Psoas muscle (tissue), 8 donors: Measurements from ENCODE around the gene PPRC1. TPM values are rescaled to one million over a fixed set of nuclear protein-coding genes. Genes with fewer than 3 reads are reported as not detected.

Experiments used
- ATAC-seq, 4 donors: fragments of 200-7000 bp; cut with Tn5 transposase; one replicate each; pipeline ENCODE4 v1.9.1; 2020; ENCODE audit warnings: moderate library complexity in 3 of 4, mild to moderate bottlenecking in 2 of 4
- DNase-seq, 2 donors: peaks; one replicate each; pipeline ENCODE4 v3.0.0-alpha.2; 2020
- H3K27ac ChIP-seq: fragments of 200-600 bp; one replicate; pipeline ENCODE4 v1.8.0; 2022
- H3K27me3 ChIP-seq, 3 donors: fragments of 200-600 bp in 1 of 3; one replicate each; pipeline versions ENCODE4 v1.6.1 to v1.8.0; 2013 to 2022; ENCODE audit warnings: low read length in 2 of 3, mild to moderate bottlenecking in 2 of 3, moderate library complexity in 1 of 3; ENCODE audit not compliant: insufficient read depth in 3 of 3
- H3K36me3 ChIP-seq, 2 donors: fragments of 200-600 bp in 1 of 2; one replicate each; pipeline versions ENCODE4 v1.6.1 to v1.8.0; 2013 to 2022; ENCODE audit warnings: low read depth in 1 of 2, mild to moderate bottlenecking in 1 of 2, moderate library complexity in 1 of 2; ENCODE audit not compliant: insufficient read depth in 1 of 2
- H3K4me1 ChIP-seq: fragments of 200-600 bp; one replicate; pipeline ENCODE4 v1.8.0; 2022
- H3K4me3 ChIP-seq: fragments of 200-600 bp; one replicate; pipeline ENCODE4 v1.8.0; 2022; ENCODE audit warnings: mild to moderate bottlenecking
- H3K9me3 ChIP-seq: fragments of 200-600 bp; one replicate; pipeline ENCODE4 v1.8.0; 2022
- CTCF ChIP-seq: fragments of 200-600 bp; IDR thresholded peaks from one replicate; pipeline ENCODE4 v1.8.0; 2022; ENCODE audit warnings: antibody characterized with exemption
- WGBS, 3 donors: extraction: QIAGEN DNeasy Blood & Tissue Kit; methylation state at CpG; one replicate each; pipeline versions ENCODE4 v1.1.6 to v1.1.7; 2013; 5-methylcytosine and 5-hydroxymethylcytosine counted together
- intact Hi-C, 2 donors: fragments of 100-400 bp; cut with DNase I; formaldehyde crosslinking; loops; one replicate each; pipeline versions ENCODE4 v1.11.0 to v1.14.2; 2022
- polyA plus RNA-seq, 3 donors: library from polyadenylated mRNA; stranded (reverse); fragments of 200-250 nt; gene quantifications; one replicate each; pipeline ENCODE4 v1.2.3, GENCODE V29; 2013
- total RNA-seq, 4 donors: library from RNA; stranded (reverse); fragmentation: NEBNext Ultra II Directional in 2 of 4; extraction: Animal tissue kit (Norgen Biotek cat#: 25700) in 2 of 4; gene quantifications; one replicate each; pipeline versions ENCODE4 v1.2.1 to v1.2.4, GENCODE V29; 2021 to 2023
- donor health status: healthy with polysubstance abuse.
- donor health status: DM: no; HTN: no; CAD: no; lungs with moderate emphysema.
- donor health status: Bipolar disorder and iron deficiency.
- donor health status: healthy.
- donor health status: DM: yes; HTN: yes; CAD: no.
- donor health status: DM: no; HTN: no; CAD: no.
- donor health status: DM: no; HTN: no; CAD: no.
- donor health status: DM: yes; HTN: yes; CAD: no.

The PPRC1 gene
- total and polyA plus RNA-seq, 7 donors = 14.7 to 57.5 (median 27.2) TPM

DNA sequence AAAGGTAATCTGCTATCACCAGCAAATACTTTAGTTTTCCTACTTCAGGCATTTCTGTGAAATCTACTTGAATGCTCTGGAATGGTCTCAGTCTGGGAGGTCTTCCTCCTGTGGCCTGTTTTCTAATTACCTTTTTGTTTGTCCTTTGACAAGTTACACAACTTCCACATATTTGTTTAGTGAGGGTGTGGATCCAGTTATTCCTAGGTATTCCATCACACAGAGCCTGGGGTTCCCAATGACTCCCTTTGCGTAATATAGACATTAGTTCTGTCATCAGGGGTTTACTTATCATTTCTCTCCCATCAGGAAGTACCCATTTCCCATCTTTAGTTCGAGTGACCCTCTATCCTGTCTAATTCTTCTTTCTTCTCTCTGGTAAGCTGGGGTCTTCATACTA, 65.2 kb downstream of the PPRC1 start:
- 65 to 73% (median 71%) methylated on average over 2 of the region's 2 CpGs for WGBS, 3 donors

More for the DNA sequence above, 65.2 kb downstream of the PPRC1 start:
- TF ChIP-seq CTCF = no peak
- intact Hi-C loops = no loop called here
- no peak for ATAC-seq
- no peak overlapping the region for H3K27ac ChIP-seq
- no peak overlapping the region for H3K4me3 ChIP-seq
- no peaks in the 10 kb centered on the region for H3K27me3 ChIP-seq
- H3K36me3 ChIP-seq = no peaks in the 10 kb centered on the region
- no peaks in the 10 kb centered on the region for H3K4me1 ChIP-seq
- DNase-seq = no peak
- H3K9me3 ChIP-seq = no peaks in the 10 kb centered on the region

Other genes starting within 250 kb of the PPRC1 start
- 10 to 100 TPM; 14.1 to 22.9 (median 18.4) TPM for gene ARMH3, start 76.9 kb upstream of the PPRC1 start, total RNA-seq
- gene ARMH3, start 76.9 kb upstream of the PPRC1 start, polyA plus RNA-seq = 10 to 100 TPM; 26.0 to 38.7 (median 30.2) TPM
- gene HPS6, start 67.7 kb upstream of the PPRC1 start, total RNA-seq = 10 to 100 TPM in 2 of 4 donors, 1 to 10 TPM in 2; 8.8 to 13.2 (median 10.1) TPM
- 10 to 100 TPM in 1 of 3 donors, 1 to 10 TPM in 2; 7.3 to 12.5 (median 9.8) TPM for gene HPS6, start 67.7 kb upstream of the PPRC1 start, polyA plus RNA-seq
- 10 to 100 TPM; 22.0 to 29.8 (median 26.8) TPM for gene LDB1, start 12.7 kb upstream of the PPRC1 start, total RNA-seq
- gene LDB1, start 12.7 kb upstream of the PPRC1 start, polyA plus RNA-seq = 10 to 100 TPM; 13.9 to 24.9 (median 14.6) TPM
- gene NOLC1, start 19.3 kb downstream of the PPRC1 start, total RNA-seq = 10 to 100 TPM; 38.7 to 86.1 (median 64.4) TPM
- 10 to 100 TPM; 25.8 to 77.5 (median 54.1) TPM for gene NOLC1, start 19.3 kb downstream of the PPRC1 start, polyA plus RNA-seq
- gene ELOVL3, start 93.3 kb downstream of the PPRC1 start, total RNA-seq = under 1 TPM in 3 of 4 donors, not detected in 1; 0.25 to 0.54 (median 0.26) TPM
- under 1 TPM; 0.17 to 0.32 (median 0.26) TPM for gene ELOVL3, start 93.3 kb downstream of the PPRC1 start, polyA plus RNA-seq
- gene PITX3, start 108.5 kb downstream of the PPRC1 start, total RNA-seq = 1 to 10 TPM; 6.9 to 9.7 (median 8.8) TPM
- 1 to 10 TPM; 2.0 to 7.6 (median 4.5) TPM for gene PITX3, start 108.5 kb downstream of the PPRC1 start, polyA plus RNA-seq
- gene GBF1, start 112.5 kb downstream of the PPRC1 start, total RNA-seq = 10 to 100 TPM; 40.8 to 47.1 (median 44.2) TPM
- gene GBF1, start 112.5 kb downstream of the PPRC1 start, polyA plus RNA-seq = 10 to 100 TPM; 14.1 to 32.0 (median 15.8) TPM